SK-N-SH (cell line): ENCODE data around the gene VOPP1. TPM values are rescaled to one million over a fixed set of nuclear protein-coding genes. Genes with fewer than 3 reads are reported as not detected.

Experiments used
- CTCF ChIA-PET: fragments of 300-600, 350-600 bp; formaldehyde crosslinking; extraction: SDS; loops from one replicate; lab custom pipeline; 2021; lab: Yijun Ruan, JAX
- POLR2A ChIA-PET: fragments of 350-600 bp; sonication (Branson Sonifier 250); formaldehyde crosslinking; extraction: SDS; loops from one replicate; lab custom pipeline; 2020; ENCODE audit warnings: antibody characterized with exemption, inconsistent platforms; lab: Yijun Ruan, JAX
- DNase-seq: peaks from one replicate; pipeline ENCODE4 v3.0.0; 2012
- H2AFZ ChIP-seq: fragments of 200-600 bp; sonication (generic); 2 replicates; pipeline ENCODE4 v1.8.1; 2016; ENCODE audit warnings: antibody characterized with exemption, mild to moderate bottlenecking, low read depth
- H3F3A ChIP-seq: fragments of 200-600 bp; sonication (generic); replicated peaks from 2 replicates; pipeline ENCODE3; 2016; ENCODE audit warnings: antibody characterized with exemption, mild to moderate bottlenecking; ENCODE audit not compliant: insufficient read depth
- H3K27ac ChIP-seq, 2 experiments: fragments of 200-500 bp in 1 of 2; fragments of 200-600 bp in 1 of 2; sonication (Bioruptor generic) in 1 of 2; sonication (generic), shearing (Covaris generic) in 1 of 2; 2 replicates each; pipeline versions ENCODE4 v1.5.1 to v1.6.1; 2014 to 2016; ENCODE audit warnings: low read depth in 2 of 2, inconsistent platforms in 1 of 2, low read length in 1 of 2, mild to moderate bottlenecking in 1 of 2, mixed read lengths in 1 of 2
- H3K27me3 ChIP-seq: fragments of 200-600 bp; sonication (generic), shearing (Covaris generic); 2 replicates; pipeline ENCODE4 v1.6.1; 2016; ENCODE audit warnings: mixed run types; ENCODE audit not compliant: insufficient read depth
- H3K36me3 ChIP-seq, 2 experiments: fragments of 200-500 bp in 1 of 2; fragments of 200-600 bp in 1 of 2; sonication (Bioruptor generic) in 1 of 2; sonication (generic) in 1 of 2; replicated peaks in 1 of 2; 2 replicates each; pipeline versions ENCODE3 to v1.5.1; 2014 to 2016; ENCODE audit warnings: low read length in 1 of 2, mild to moderate bottlenecking in 1 of 2; ENCODE audit not compliant: insufficient read depth in 2 of 2, control insufficient read depth in 1 of 2
- H3K4me1 ChIP-seq, 2 experiments: fragments of 200-500 bp in 1 of 2; fragments of 200-600 bp in 1 of 2; sonication (Bioruptor generic) in 1 of 2; sonication (generic), shearing (Covaris generic) in 1 of 2; 2 replicates each; pipeline versions ENCODE4 v1.5.1 to v1.6.1; 2014 to 2016; ENCODE audit warnings: low read depth in 1 of 2, low read length in 1 of 2, mixed run types in 1 of 2; ENCODE audit not compliant: insufficient read depth in 2 of 2, control insufficient read depth in 1 of 2
- H3K4me2 ChIP-seq: fragments of 200-600 bp; sonication (generic), shearing (Covaris generic); 2 replicates; pipeline ENCODE4 v1.6.1; 2017; ENCODE audit warnings: mixed run types
- H3K4me3 ChIP-seq, 2 experiments: fragments of 200-500 bp in 1 of 2; fragments of 200-600 bp in 1 of 2; sonication (Bioruptor generic) in 1 of 2; sonication (generic), shearing (Covaris generic) in 1 of 2; 2 replicates each; pipeline versions ENCODE4 v1.5.1 to v1.8.1; 2014 to 2016; ENCODE audit warnings: low read depth in 2 of 2, inconsistent platforms in 1 of 2, low read length in 1 of 2, mild to moderate bottlenecking in 1 of 2, mixed read lengths in 1 of 2, moderate library complexity in 1 of 2
- H3K79me2 ChIP-seq: fragments of 200-600 bp; sonication (generic); 2 replicates; pipeline ENCODE4 v1.8.1; 2017; ENCODE audit warnings: mild to moderate bottlenecking; ENCODE audit not compliant: insufficient read depth
- H3K9ac ChIP-seq: fragments of 200-600 bp; sonication (generic); 2 replicates; pipeline ENCODE4 v1.6.1; 2017; ENCODE audit warnings: mixed run types
- H3K9me2 ChIP-seq: fragments of 200-600 bp; sonication (generic); 2 replicates; pipeline ENCODE4 v1.6.1; 2017; ENCODE audit warnings: mixed run types
- H3K9me3 ChIP-seq: fragments of 200-600 bp; sonication (generic); 2 replicates; pipeline ENCODE4 v1.6.1; 2017; ENCODE audit warnings: mixed run types, mild to moderate bottlenecking, moderate library complexity
- H4K20me1 ChIP-seq: fragments of 200-600 bp; sonication (generic); 2 replicates; pipeline ENCODE4 v1.6.1; 2017; ENCODE audit warnings: mild to moderate bottlenecking, mixed run types; ENCODE audit not compliant: insufficient read depth
- CHD2 ChIP-seq: fragments of 150-350 bp; IDR thresholded peaks from 2 replicates; pipeline ENCODE4 v1.6.1; 2018; ENCODE audit warnings: low read length; ENCODE audit not compliant: partially characterized antibody
- EZH2phosphoT487 ChIP-seq: fragments of 200-600 bp; sonication (generic); IDR thresholded peaks from 2 replicates; pipeline ENCODE4 v1.6.1; 2017; ENCODE audit warnings: low read depth, mixed run types, mild to moderate bottlenecking, antibody characterized with exemption, moderate library complexity, borderline replicate concordance
- FOXM1 ChIP-seq: IDR thresholded peaks from 2 replicates; pipeline ENCODE4 v1.4.0; 2012; ENCODE audit warnings: low read depth, mild to moderate bottlenecking
- GATA2 ChIP-seq: sonication (generic); formaldehyde crosslinking; IDR thresholded peaks from 2 replicates; pipeline ENCODE4 v1.5.0; 2020; ENCODE audit warnings: mild to moderate bottlenecking, missing genetic modification reagents
- IRF3 ChIP-seq: fragments of 150-350 bp; IDR thresholded peaks from 2 replicates; pipeline ENCODE4 v1.6.1; 2016; ENCODE audit warnings: mild to moderate bottlenecking, low read depth, low read length
- MXI1 ChIP-seq: IDR thresholded peaks from 2 replicates; pipeline ENCODE4 v1.6.1; 2012; ENCODE audit warnings: mild to moderate bottlenecking, low read depth, low read length, improper control_type of control experiment
- NFIC ChIP-seq: IDR thresholded peaks from 2 replicates; pipeline ENCODE4 v1.4.0; 2012; ENCODE audit warnings: borderline replicate concordance
- NRF1 ChIP-seq: IDR thresholded peaks from 2 replicates; pipeline ENCODE4 v1.6.1; 2012; ENCODE audit warnings: low read depth, mild to moderate bottlenecking, low read length
- POLR2AphosphoS5 ChIP-seq: IDR thresholded peaks from 2 replicates; pipeline ENCODE4 v1.6.1; 2012; ENCODE audit warnings: low read depth, low read length
- RCOR1 ChIP-seq: fragments of 150-350 bp; IDR thresholded peaks from 2 replicates; pipeline ENCODE4 v1.6.1; 2017; ENCODE audit warnings: antibody characterized with exemption, low read length
- RXRA ChIP-seq: IDR thresholded peaks from 2 replicates; pipeline ENCODE4 v1.4.0; 2012; ENCODE audit warnings: low read depth, mild to moderate bottlenecking, borderline replicate concordance
- SIN3A ChIP-seq: IDR thresholded peaks from 2 replicates; pipeline ENCODE4 v1.6.1; 2012; ENCODE audit warnings: low read depth, mild to moderate bottlenecking, low read length, moderate library complexity, borderline replicate concordance
- TAF1 ChIP-seq: IDR thresholded peaks from 2 replicates; pipeline ENCODE4 v1.6.1; 2012; ENCODE audit warnings: low read depth, mild to moderate bottlenecking, low read length, moderate library complexity, borderline replicate concordance
- TCF12 ChIP-seq: IDR thresholded peaks from 2 replicates; pipeline ENCODE4 v1.4.0; 2012
- USF1 ChIP-seq: IDR thresholded peaks from 2 replicates; pipeline ENCODE4 v1.4.0; 2012; ENCODE audit warnings: low read depth, borderline replicate concordance
- YY1 ChIP-seq: IDR thresholded peaks from 2 replicates; pipeline ENCODE4 v1.4.0; 2012; ENCODE audit warnings: low read depth, mild to moderate bottlenecking
- ZBTB33 ChIP-seq: IDR thresholded peaks from 2 replicates; pipeline ENCODE4 v1.4.0; 2012; ENCODE audit warnings: low read depth, borderline replicate concordance
- WGBS: methylation state at CpG from one replicate; pipeline ENCODE4 v1.1.6; 2017; ENCODE audit warnings: low lambda C conversion rate; 5-methylcytosine and 5-hydroxymethylcytosine counted together
- polyA plus RNA-seq, 3 experiments: library from polyadenylated mRNA; depleted of rRNA; stranded (reverse); fragments of >200 nt; gene quantifications; 2 replicates each; pipeline ENCODE4 v1.2.3, GENCODE V29; 2012

VOPP1 gene
- polyA plus RNA-seq, 1 of the 3 experiments (the other 2 are of a cell fraction) = 69.5 TPM

GRCh38 chr7:55427342-55427741 lies 145.0 kb downstream of the VOPP1 start:
- peaks cover 10 to 37% of the 10 kb centered on the region in 2 experiments for H3K36me3 ChIP-seq
- TF ChIP-seq ZBTB33 (no peak), POLR2AphosphoS5 (no peak), EZH2phosphoT487 (no peak), NFIC (no peak), GATA2 (CRISPR knock-in tag) (no peak), MXI1 (no peak), USF1 (no peak), NRF1 (no peak), FOXM1 (no peak), RXRA (no peak), CHD2 (no peak), IRF3 (no peak), SIN3A (no peak), RCOR1 (no peak), TCF12 (no peak), YY1 (no peak), TAF1 (no peak)
- no peak overlapping the region for H3K27ac ChIP-seq
- H3K9me2 ChIP-seq = no peaks in the 10 kb centered on the region
- POLR2A ChIA-PET = interaction anchor here (0.7 kb wide), 1 partner anchor 12 kb away, joined by 3 read pairs; no protein-coding TSS in a partner anchor
- 73% methylated on average over 4 of the region's 4 CpGs for WGBS
- H3K9ac ChIP-seq = no peak overlapping the region
- no peak for DNase-seq
- H4K20me1 ChIP-seq = no peaks in the 10 kb centered on the region
- no peaks in the 10 kb centered on the region for H3K27me3 ChIP-seq
- no peaks in the 10 kb centered on the region for H3K9me3 ChIP-seq
- no peaks in the 10 kb centered on the region; a peak in 1 of 4 replicates for H3K4me1 ChIP-seq
- H3F3A ChIP-seq = no peaks in the 10 kb centered on the region
- H3K4me2 ChIP-seq = no peak overlapping the region
- no peak overlapping the region for H2AFZ ChIP-seq
- CTCF ChIA-PET = interaction anchor here (0.8 to 7.2 kb wide), 8 partner anchors 13 to 638 kb away, joined by 3 to 65 read pairs (median 6); no protein-coding TSS in a partner anchor
- H3K4me3 ChIP-seq = no peak overlapping the region
- H3K79me2 ChIP-seq = no peaks in the 10 kb centered on the region
